Limb (tissue), 2 donors: Measurements from ENCODE around the gene AIMP1.

Experiments used
- DNase-seq, 2 donors: peaks; one replicate each; pipeline ENCODE4 v3.0.0-alpha.2; 2016; ENCODE audit errors: extremely low spot score in 2 of 2

AIMP1 gene

GRCh38 chr4:106315968-106316772 is at the start of gene AIMP1, which contains the start of gene TBCK:
TSS of gene AIMP1 (plus strand) at chr4:106316550. CDS start at chr4:106325010, 8,460 bp downstream.
TSS of gene TBCK (minus strand) at chr4:106316209. CDS start at chr4:106308960, 7,249 bp downstream.
- DNase-seq: peak; percentile 93 to 96

GRCh38 chr4:106268786-106269185 is 47.6 kb upstream of the AIMP1 start:
- no peak for DNase-seq

- peak in 1 of 2 donors; percentile 21 for DNase-seq
Measured at GRCh38 chr4:106269711-106270110, 46.6 kb upstream of the AIMP1 start.

GRCh38 chr4:106270736-106271135 is 45.6 kb upstream of the AIMP1 start:
- DNase-seq: no peak

GRCh38 chr4:106273831-106274230 is 42.5 kb upstream of the AIMP1 start:
- DNase-seq: no peak

- no peak for DNase-seq
Measured at GRCh38 chr4:106277140-106277675, 39.1 kb upstream of the AIMP1 start.

GRCh38 chr4:106284227-106284626 is 32.1 kb upstream of the AIMP1 start:
- no peak for DNase-seq

GRCh38 chr4:106286611-106287010 is 29.7 kb upstream of the AIMP1 start:
- no peak for DNase-seq

- DNase-seq: no peak
Measured at GRCh38 chr4:106287353-106287969, 28.9 kb upstream of the AIMP1 start.

- no peak for DNase-seq
Measured at GRCh38 chr4:106289737-106290136, 26.6 kb upstream of the AIMP1 start.

- DNase-seq: no peak
Measured at GRCh38 chr4:106291678-106292077, 24.7 kb upstream of the AIMP1 start.

GRCh38 chr4:106294062-106294461 is 22.3 kb upstream of the AIMP1 start:
- no peak for DNase-seq

- DNase-seq: no peak
Measured at GRCh38 chr4:106297245-106298035, 18.9 kb upstream of the AIMP1 start.

- no peak for DNase-seq
Measured at GRCh38 chr4:106299977-106300376, 16.4 kb upstream of the AIMP1 start.

- DNase-seq: no peak
Measured at GRCh38 chr4:106301393-106302061, 14.8 kb upstream of the AIMP1 start.

- DNase-seq: no peak
Measured at GRCh38 chr4:106302062-106302438, 14.3 kb upstream of the AIMP1 start.

- DNase-seq: no peak
Measured at GRCh38 chr4:106303548-106304281, 12.6 kb upstream of the AIMP1 start.

GRCh38 chr4:106304632-106305031 is 11.7 kb upstream of the AIMP1 start:
- DNase-seq: no peak

GRCh38 chr4:106305435-106306055 is 10.8 kb upstream of the AIMP1 start:
- no peak for DNase-seq

GRCh38 chr4:106306561-106306960 is 9.8 kb upstream of the AIMP1 start:
- no peak for DNase-seq
